ENCODE measurements around the gene LRRC45.

GRCh38 chr17:82062984-82063368, 39.9 kb downstream of the LRRC45 start:
- TF ChIP-seq EZH2 (IDR thresholded peaks at IDR 0.05; ENCODE audit: low read length): no peak
- TF ChIP-seq CTCF (optimal IDR thresholded peaks at IDR 0.05 in 1 of 3, IDR thresholded peaks at IDR 0.05 in 1 of 3, conservative IDR thresholded peaks at IDR 0.05 in 1 of 3; ENCODE audit: extremely low read depth in 1 of 3, insufficient read depth in 2 of 3, low read length in 3 of 3): no peak
